GM12891 (cell line): ENCODE data around the gene NMNAT3.

Experiments used
- DNase-seq: peaks from one replicate; pipeline ENCODE4 v3.0.0; 2011; ENCODE audit warnings: low spot score; ENCODE audit not compliant: insufficient read length
- FAIRE-seq: peaks from 2 replicates; lab custom pipeline; 2011; peaks lifted over from hg19 to GRCh38; lab: Jason Lieb, UNC
- PAX5 ChIP-seq: IDR thresholded peaks from 2 replicates; pipeline ENCODE4 v1.6.1; 2011; ENCODE audit warnings: low read length, moderate library complexity, mild to moderate bottlenecking; ENCODE audit not compliant: insufficient read depth, severe bottlenecking
- POLR2A ChIP-seq: IDR thresholded peaks from 2 replicates; pipeline ENCODE4 v1.6.1; 2011; ENCODE audit warnings: low read depth, low read length, control low read depth
- POLR2AphosphoS5 ChIP-seq: IDR thresholded peaks from 2 replicates; pipeline ENCODE4 v1.6.1; 2011; ENCODE audit warnings: low read depth, low read length, control low read depth
- POU2F2 ChIP-seq: IDR thresholded peaks from 2 replicates; pipeline ENCODE4 v1.6.1; 2011; ENCODE audit warnings: low read depth, mild to moderate bottlenecking, control low read depth, low read length, moderate library complexity
- SPI1 ChIP-seq: IDR thresholded peaks from 2 replicates; pipeline ENCODE4 v1.6.1; 2011; ENCODE audit warnings: low read depth, low read length, control low read depth
- TAF1 ChIP-seq: IDR thresholded peaks from 2 replicates; pipeline ENCODE4 v1.6.1; 2011; ENCODE audit warnings: low read depth, low read length, control low read depth

The NMNAT3 gene

DNA sequence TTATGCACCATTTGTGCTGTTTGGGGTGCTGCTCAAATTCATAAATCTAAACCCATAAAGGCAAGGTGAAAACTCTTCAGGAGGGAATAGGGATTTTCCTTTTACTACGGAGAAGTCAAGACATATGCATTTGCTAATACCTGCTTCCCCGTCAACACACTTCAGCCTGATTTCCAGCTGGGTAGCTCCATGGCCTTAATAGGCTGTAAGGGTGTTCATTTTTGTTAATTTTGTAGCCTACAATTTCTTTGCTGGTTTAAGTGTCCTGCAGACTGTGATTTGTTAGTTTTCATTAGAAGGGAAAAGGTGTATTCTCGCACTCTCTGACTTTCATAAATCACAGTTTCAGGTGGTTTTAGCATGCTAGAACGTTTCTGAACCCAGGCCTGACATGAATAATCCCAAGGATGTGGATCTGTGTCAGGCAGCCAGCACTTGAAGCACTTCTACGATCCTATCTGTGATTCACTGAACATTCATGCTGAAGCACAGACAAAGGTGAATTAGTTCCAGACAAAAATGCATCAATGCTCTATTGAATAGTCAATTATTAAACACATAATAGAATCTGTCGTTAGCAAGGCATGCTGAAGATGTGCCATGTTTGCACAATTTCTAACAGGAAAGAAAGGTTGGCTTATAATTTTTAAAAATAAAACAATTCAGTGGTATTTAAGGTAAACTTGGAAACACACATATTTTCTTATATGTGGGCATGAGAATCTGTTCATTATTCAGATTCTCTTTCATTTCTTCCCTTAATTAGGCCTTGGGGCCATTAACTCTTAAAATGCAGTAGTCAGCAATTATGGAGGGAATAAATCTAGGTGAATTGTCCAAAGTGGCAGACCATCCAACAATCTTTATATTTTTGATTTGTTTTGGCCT, 17.9 kb upstream of the NMNAT3 start:
- no peak for DNase-seq
- TF ChIP-seq PAX5, result no peak
- no peak for TF ChIP-seq POLR2AphosphoS5
- no peak for TF ChIP-seq TAF1
- no peak for TF ChIP-seq POU2F2
- no peak for TF ChIP-seq POLR2A
- TF ChIP-seq SPI1, result no peak
- FAIRE-seq, result no peak

DNA sequence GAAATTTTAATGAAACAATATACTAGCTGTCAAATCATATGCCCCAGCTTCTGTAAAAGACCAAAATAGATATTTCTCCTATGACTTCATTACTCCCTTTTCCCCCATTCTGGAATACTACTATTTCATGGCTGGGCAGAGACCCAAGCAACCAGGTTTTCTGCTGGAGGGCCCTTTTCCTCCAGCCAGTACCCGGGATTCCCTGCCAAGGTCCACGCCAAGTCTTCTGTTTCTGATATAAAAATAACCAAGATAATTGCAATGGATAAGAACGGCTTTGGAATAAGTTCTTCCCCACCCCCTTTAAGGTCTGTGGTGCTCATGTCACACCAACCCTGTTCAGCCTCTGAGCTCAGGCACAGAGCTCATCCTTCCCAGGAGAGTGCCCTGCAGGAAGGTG, 17.2 kb upstream of the NMNAT3 start:
- FAIRE-seq, result no peak
- TF ChIP-seq TAF1 (no peak), POU2F2 (no peak), POLR2A (no peak), SPI1 (no peak), PAX5 (no peak), POLR2AphosphoS5 (no peak)
- no peak for DNase-seq

DNA sequence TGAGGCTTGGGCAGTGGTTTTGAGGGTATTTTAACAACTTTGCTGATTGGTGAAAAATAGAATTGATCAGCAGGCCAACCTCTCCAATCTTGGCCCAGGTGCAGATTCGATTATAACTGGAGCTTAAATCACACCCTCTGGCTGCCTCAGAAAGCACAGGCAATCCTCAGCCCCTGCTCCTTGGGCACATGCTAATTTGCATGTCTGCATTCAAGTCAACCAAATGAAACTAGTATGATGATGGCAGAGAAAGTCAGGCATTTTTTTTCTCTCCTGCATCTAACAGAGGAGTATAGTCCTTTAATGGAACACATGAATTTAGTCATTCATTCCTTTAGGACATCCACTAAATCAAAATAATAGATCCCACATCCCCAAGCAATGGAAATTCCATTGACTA, 16.8 kb upstream of the NMNAT3 start:
- no peak for TF ChIP-seq SPI1
- no peak for TF ChIP-seq PAX5
- no peak for TF ChIP-seq TAF1
- TF ChIP-seq POLR2AphosphoS5, result no peak
- no peak for TF ChIP-seq POLR2A
- no peak for TF ChIP-seq POU2F2
- FAIRE-seq, result no peak
- DNase-seq, result no peak

DNA sequence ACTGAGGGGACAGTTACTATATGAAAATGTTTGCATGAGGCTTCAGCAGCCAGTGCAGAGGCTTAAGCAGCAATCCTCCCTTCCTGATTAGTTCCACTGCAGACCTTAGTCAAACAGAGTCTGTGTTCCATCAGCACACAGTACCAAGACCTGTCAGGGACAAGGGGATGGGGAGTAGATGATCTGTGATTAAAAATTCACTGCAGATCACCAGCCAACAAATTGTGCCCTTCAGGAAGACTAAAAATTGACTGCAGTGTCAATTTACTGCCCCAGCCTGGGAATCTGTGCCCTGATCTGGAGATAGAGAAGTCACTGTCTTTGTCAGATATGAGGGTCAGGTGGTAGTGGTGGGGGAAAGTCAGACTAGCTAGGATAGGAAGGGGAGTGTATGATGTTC, 13.8 kb upstream of the NMNAT3 start:
- no peak for FAIRE-seq
- TF ChIP-seq SPI1 (no peak), POLR2AphosphoS5 (no peak), POU2F2 (no peak), PAX5 (no peak), TAF1 (no peak), POLR2A (no peak)

DNA sequence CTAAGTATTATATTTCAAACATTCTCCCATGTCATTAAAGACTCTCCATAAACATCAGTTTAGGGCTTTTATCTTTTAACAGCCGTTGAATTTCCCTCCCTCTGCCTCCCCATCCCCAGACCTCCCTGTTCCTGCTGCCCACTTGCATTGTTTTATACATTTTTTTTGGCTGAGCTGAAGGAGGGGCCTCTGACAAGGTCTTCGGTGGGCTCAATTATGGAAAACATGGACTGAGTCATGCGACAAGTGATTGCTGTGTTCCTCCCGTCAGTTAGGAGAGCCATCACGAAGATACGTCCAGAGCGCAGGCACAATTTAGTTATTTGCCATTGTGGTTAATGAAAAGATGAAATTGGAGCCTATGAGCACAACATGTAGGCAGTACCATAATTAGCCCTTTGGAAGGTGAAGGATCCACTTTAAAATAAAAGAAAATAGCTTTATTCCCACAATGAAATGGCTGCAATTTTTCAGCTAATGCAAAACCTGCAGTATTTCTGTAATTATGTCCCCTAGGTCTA, 12.0 kb upstream of the NMNAT3 start:
- TF ChIP-seq PAX5 (no peak), POLR2AphosphoS5 (no peak), TAF1 (no peak), POLR2A (no peak), POU2F2 (no peak), SPI1 (no peak)
- DNase-seq (no peak), FAIRE-seq (no peak)

More for the DNA sequence above, 13.8 kb upstream of the NMNAT3 start:
- no peak for DNase-seq

DNA sequence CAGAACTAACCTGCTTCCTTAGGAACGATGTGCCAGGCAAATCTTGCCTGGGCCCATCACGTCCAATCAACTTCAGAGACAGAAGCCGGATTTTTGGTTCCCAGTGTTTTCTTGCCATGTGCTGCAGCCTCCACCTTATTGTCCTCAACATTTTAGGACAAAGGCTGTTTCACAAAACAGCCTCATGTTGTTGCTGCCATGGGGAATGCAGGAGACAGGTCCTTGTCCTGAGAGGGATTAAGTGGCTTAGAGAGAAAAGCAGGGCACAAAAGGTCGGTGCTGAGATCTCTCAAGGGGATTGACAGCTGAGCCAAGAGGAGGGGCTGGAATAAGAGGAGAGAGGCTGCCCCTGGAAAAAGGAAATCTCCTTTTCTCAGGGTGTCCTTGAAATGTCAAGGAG, 11.3 kb upstream of the NMNAT3 start:
- TF ChIP-seq POLR2A (no peak), POU2F2 (no peak)
- FAIRE-seq (no peak), DNase-seq (no peak)

DNA sequence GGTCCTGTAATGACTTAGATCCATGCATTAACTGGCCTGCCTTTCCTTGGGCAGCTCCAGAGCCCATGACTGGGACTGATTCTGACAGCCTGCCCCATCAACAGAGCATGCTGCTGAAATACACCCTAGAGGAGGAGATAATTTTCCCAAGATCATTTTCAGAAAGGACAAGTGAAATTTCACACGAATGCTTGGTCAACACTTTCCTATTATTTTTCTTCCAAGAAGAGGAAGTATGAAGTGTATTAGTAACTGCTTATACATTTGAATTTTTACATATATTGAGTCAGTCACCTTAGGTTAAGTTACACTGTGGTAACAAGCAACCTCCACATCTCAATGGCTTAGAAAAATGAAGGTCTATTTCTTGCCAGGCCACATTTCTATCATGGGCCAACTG, 9.7 kb upstream of the NMNAT3 start:
- DNase-seq (no peak), FAIRE-seq (no peak)
- TF ChIP-seq PAX5 (no peak), POU2F2 (no peak), POLR2AphosphoS5 (no peak), SPI1 (no peak), TAF1 (no peak), POLR2A (no peak)

DNA sequence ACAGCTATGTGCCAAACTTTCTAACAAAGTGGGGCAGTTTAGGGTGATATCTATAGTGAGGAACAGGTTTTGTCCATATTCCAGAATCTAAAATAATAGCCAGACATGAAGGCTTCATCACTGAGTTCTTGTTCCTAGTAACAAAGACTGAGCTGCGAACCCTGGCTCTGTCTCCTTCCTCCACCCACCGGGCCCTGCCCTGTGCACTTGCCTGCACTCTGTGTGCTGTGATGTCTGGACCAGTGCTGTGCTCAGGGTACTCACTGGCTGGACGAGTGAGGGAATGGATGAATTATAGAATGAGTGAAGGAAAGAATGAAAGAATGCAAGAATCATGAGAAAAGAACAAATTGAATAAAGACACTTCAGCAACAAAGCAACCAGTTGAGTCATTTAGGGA, 8.9 kb upstream of the NMNAT3 start:
- FAIRE-seq (no peak), DNase-seq (no peak)
- TF ChIP-seq POU2F2 (no peak), TAF1 (no peak), SPI1 (no peak), POLR2A (no peak), POLR2AphosphoS5 (no peak), PAX5 (no peak)

DNA sequence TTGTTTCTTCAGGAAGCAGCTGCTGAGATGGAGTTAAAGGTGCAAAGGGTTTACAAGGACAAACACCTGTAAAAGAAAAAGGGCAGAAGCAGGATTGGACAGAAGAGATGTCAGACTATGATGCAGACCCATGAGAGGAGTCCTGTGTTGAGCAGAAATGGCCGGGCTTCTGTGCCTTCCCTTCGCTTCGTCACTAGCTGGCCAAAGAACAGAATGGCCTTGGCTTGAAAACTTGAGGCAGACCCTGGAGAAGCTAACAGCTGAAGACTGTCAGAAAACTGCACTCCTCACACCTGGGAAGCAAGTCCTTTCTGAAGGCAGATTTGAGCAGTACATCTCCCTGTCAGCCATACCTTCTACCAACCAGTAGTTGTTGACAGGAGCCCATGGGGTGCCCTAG, 8.4 kb upstream of the NMNAT3 start:
- DNase-seq (no peak), FAIRE-seq (no peak)
- TF ChIP-seq PAX5 (no peak), TAF1 (no peak), POLR2AphosphoS5 (no peak), POLR2A (no peak), SPI1 (no peak), POU2F2 (no peak)

DNA sequence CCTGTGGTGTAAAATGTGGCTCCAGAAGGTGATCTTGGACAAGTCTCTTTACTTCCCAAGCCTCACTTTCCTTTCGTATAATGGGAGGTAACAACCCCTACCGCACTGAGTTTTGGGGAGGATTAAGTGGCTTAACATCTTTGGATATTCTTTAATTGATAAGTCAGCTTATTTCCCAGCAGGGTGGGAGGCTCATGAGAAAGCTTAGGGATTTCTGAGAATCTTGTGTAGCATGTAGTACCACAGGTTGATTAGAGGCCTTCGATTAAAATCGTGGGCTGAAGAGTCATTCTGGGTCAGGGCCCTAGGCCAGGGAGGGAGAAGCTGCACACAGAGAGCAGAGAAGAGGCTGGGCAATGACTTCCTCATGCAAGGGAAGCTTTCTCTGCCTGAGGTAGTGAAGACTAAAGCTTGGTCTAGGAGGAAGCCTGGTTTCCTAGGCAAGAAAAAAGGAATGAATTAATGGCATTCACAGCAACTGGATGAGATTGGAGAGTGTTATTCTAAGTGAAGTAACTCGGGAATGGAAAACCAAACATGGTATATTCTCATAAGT, 1.5 kb upstream of the NMNAT3 start:
- TF ChIP-seq SPI1, result no peak
- TF ChIP-seq PAX5, result no peak
- TF ChIP-seq POLR2AphosphoS5, result no peak
- TF ChIP-seq POU2F2, result no peak
- TF ChIP-seq TAF1, result no peak
- no peak for TF ChIP-seq POLR2A
- DNase-seq (no peak), FAIRE-seq (no peak)
